K562 (cell line): ENCODE measurements around the gene INTS4. TPM values are rescaled to one million over a fixed set of nuclear protein-coding genes. Genes with fewer than 3 reads are reported as not detected.

Source experiments
- ATAC-seq: fragments of 200-7000 bp; cut with Tn5 transposase; 3 replicates; pipeline ENCODE4 v1.9.1; 2020; ENCODE audit warnings: moderate library complexity
- BruUV-seq: library from RNA; stranded (reverse); fragments of 400-500 nt; replicated peaks from 2 replicates; lab custom pipeline; 2021; lab: Mats Ljungman, UMichigan
- CTCF ChIA-PET: fragments of 300-600 bp; formaldehyde crosslinking; extraction: SDS; loops from one replicate; lab custom pipeline; 2021; ENCODE audit warnings: low intra/inter-chr PET ratio; lab: Yijun Ruan, JAX
- POLR2A ChIA-PET: fragments of 300-600, 350-650 bp; sonication (Branson Sonifier 250); formaldehyde crosslinking; extraction: SDS; loops from one replicate; lab custom pipeline; 2021; ENCODE audit warnings: antibody characterized with exemption, inconsistent platforms; lab: Yijun Ruan, JAX
- DNase-seq, 4 experiments: peaks; one replicate each; pipeline versions ENCODE4 v3.0.0 to v3.0.0-alpha.2; 2011 to 2018; ENCODE audit warnings: low spot score in 3 of 4, mixed read lengths in 3 of 4; ENCODE audit errors: extremely low read depth in 1 of 4
- FAIRE-seq: peaks from 2 replicates; lab custom pipeline; 2011; peaks lifted over from hg19 to GRCh38; lab: Jason Lieb, UNC
- H2AFZ ChIP-seq: 2 replicates; pipeline ENCODE4 v1.6.0; 2011; ENCODE audit warnings: low read depth, low read length, control low read depth, inconsistent platforms
- H3K27ac ChIP-seq: fragments of 200-600 bp; 3 replicates; pipeline ENCODE4 v1.8.0; 2011; ENCODE audit warnings: low read depth, mild to moderate bottlenecking, control low read depth, inconsistent platforms, low read length, moderate library complexity, mixed read lengths; ENCODE audit errors: extremely low read depth
- H3K27me3 ChIP-seq, 2 experiments: fragments of 300-600 bp in 1 of 2; 2 replicates in 1 of 2; 3 replicates in 1 of 2; pipeline versions ENCODE4 v1.6.0 to v1.8.0; 2011; ENCODE audit warnings: inconsistent platforms in 2 of 2, low read length in 2 of 2, mild to moderate bottlenecking in 1 of 2, mixed read lengths in 1 of 2, moderate library complexity in 1 of 2; ENCODE audit not compliant: control insufficient read depth in 2 of 2, insufficient read depth in 2 of 2
- H3K36me3 ChIP-seq: fragments of 300-600 bp; 3 replicates; pipeline ENCODE4 v1.8.0; 2011; ENCODE audit warnings: mild to moderate bottlenecking, low read length, inconsistent platforms; ENCODE audit not compliant: control insufficient read depth, insufficient read depth
- H3K4me1 ChIP-seq, 2 experiments: fragments of 200-600 bp in 1 of 2; replicated peaks in 1 of 2; 2 replicates in 1 of 2; 3 replicates in 1 of 2; pipeline versions ENCODE4 v1.5.1 to v1.8.0; 2011; ENCODE audit warnings: inconsistent platforms in 2 of 2, low read length in 2 of 2, mild to moderate bottlenecking in 1 of 2, mixed read lengths in 1 of 2, moderate library complexity in 1 of 2; ENCODE audit not compliant: control insufficient read depth in 2 of 2, insufficient read depth in 2 of 2
- H3K4me2 ChIP-seq: 2 replicates; pipeline ENCODE4 v1.6.1; 2011; ENCODE audit warnings: low read length, control low read depth, inconsistent platforms, mixed read lengths; ENCODE audit not compliant: insufficient read depth
- H3K4me3 ChIP-seq: fragments of 200-600 bp; sonication (generic), shearing (Covaris generic); 2 replicates; pipeline ENCODE4 v1.5.1; 2016; ENCODE audit warnings: control low read depth, inconsistent platforms
- H3K79me2 ChIP-seq: fragments of 200-600 bp; 3 replicates; pipeline ENCODE4 v1.8.0; 2011; ENCODE audit warnings: low read length, inconsistent platforms; ENCODE audit not compliant: control insufficient read depth, insufficient read depth
- H3K9ac ChIP-seq, 2 experiments: 2 replicates each; pipeline versions ENCODE4 v1.6.0 to v1.6.1; 2011; ENCODE audit warnings: low read depth in 2 of 2, low read length in 2 of 2, control low read depth in 1 of 2, inconsistent platforms in 1 of 2, mild to moderate bottlenecking in 1 of 2, mixed read lengths in 1 of 2; ENCODE audit not compliant: insufficient read depth in 1 of 2
- H3K9me1 ChIP-seq: one replicate; pipeline ENCODE4 v1.6.0; 2011; ENCODE audit warnings: inconsistent platforms, mild to moderate bottlenecking, low read length, moderate library complexity; ENCODE audit not compliant: control insufficient read depth, insufficient read depth
- H3K9me3 ChIP-seq: replicated peaks from 2 replicates; pipeline ENCODE4 v1.5.1; 2011; ENCODE audit warnings: low read depth, low read length, inconsistent platforms; ENCODE audit not compliant: control insufficient read depth, insufficient read depth
- H4K20me1 ChIP-seq: replicated peaks from 2 replicates; pipeline ENCODE4 v1.6.1; 2011; ENCODE audit warnings: low read length, inconsistent platforms, mixed read lengths; ENCODE audit not compliant: control insufficient read depth, insufficient read depth
- POLR3A ChIP-seq: IDR thresholded peaks from 2 replicates; pipeline ENCODE4 v1.6.1; 2011; ENCODE audit warnings: borderline replicate concordance, mild to moderate bottlenecking, moderate library complexity; ENCODE audit not compliant: insufficient read length, insufficient read depth; ENCODE audit errors: extremely low read depth
- RBM14 ChIP-seq: fragments of 200-400 bp; formaldehyde crosslinking; IDR thresholded peaks from 2 replicates; pipeline ENCODE4 v1.6.1; 2018; ENCODE audit warnings: low read depth, mild to moderate bottlenecking, low read length, moderate library complexity, borderline replicate concordance; ENCODE audit not compliant: insufficient read depth
- TFAM ChIP-seq: fragments of 250-450 bp; sonication (Bioruptor Pico); conservative IDR thresholded peaks from 2 replicates; pipeline ENCODE4 v1.5.0; 2021; ENCODE audit warnings: mild to moderate bottlenecking, moderate library complexity
- ZNF785 ChIP-seq: fragments of 250-450 bp; sonication (Bioruptor Pico); IDR thresholded peaks from 2 replicates; pipeline ENCODE4 v1.4.0; 2020; ENCODE audit warnings: mild to moderate bottlenecking
- WGBS: fragments of 100-300 bp; shearing (Covaris generic); methylation state at CpG from one replicate; pipeline ENCODE4 v1.1.6; 2016; ENCODE audit warnings: low coverage, mixed read lengths; ENCODE audit not compliant: insufficient coverage; ENCODE audit errors: missing lambda C conversion rate; 5-methylcytosine and 5-hydroxymethylcytosine counted together
- in situ Hi-C: fragments of 300-500 bp; cut with MboI; formaldehyde crosslinking; loops from 4 replicates; pipeline ENCODE4 v1.15.0; 2018; ENCODE audit warnings: inconsistent platforms, mixed read lengths
- intact Hi-C: fragments of 100-400 bp; cut with micrococcal nuclease; formaldehyde crosslinking; loops from 2 replicates; pipeline ENCODE4 v1.14.2; 2022
- polyA plus RNA-seq, 8 experiments: library from polyadenylated mRNA; depleted of rRNA in 4 of 8; stranded (reverse) in 5 of 8; unstranded in 3 of 8; fragments of >200 nt; fragmentation: Nextera tagmentation in 2 of 8; fragmentation: Illumina TruSeq in 1 of 8; extraction: Ambion mirVana in 2 of 8; extraction: Trizol in 1 of 8; gene quantifications; 2 replicates each; pipeline versions ENCODE4 v1.2.1 to v1.2.3, GENCODE V29; 2011 to 2014; ENCODE audit warnings: inconsistent platforms in 1 of 8, missing spikeins in 1 of 8
- total RNA-seq, 7 experiments: library from RNA; depleted of rRNA in 6 of 7; stranded (reverse); fragments of >200 nt in 6 of 7; fragmentation: Illumina TruSeq in 2 of 7; extraction: Trizol in 2 of 7; gene quantifications; 2 replicates each; pipeline versions ENCODE4 v1.2.1 to v1.2.3, GENCODE V29; 2011 to 2021; ENCODE audit warnings: low replicate concordance in 1 of 7
- TF ChIP-seq, protein P1 (sequence below): sonication (generic); formaldehyde crosslinking; IDR thresholded peaks from 2 replicates; pipeline ENCODE4 v1.8.0; 2022; ENCODE audit warnings: missing genetic modification reagents, mild to moderate bottlenecking, moderate library complexity, borderline replicate concordance
- TF ChIP-seq, protein P2 (sequence below): IDR thresholded peaks from 2 replicates; pipeline ENCODE4 v1.6.1; 2016; ENCODE audit warnings: missing genetic modification characterization, missing compliant biosample characterization
- TF ChIP-seq, protein P3 (sequence below): sonication (generic); formaldehyde crosslinking; IDR thresholded peaks from 2 replicates; pipeline ENCODE4 v1.8.1; 2023; ENCODE audit warnings: missing genetic modification reagents, mild to moderate bottlenecking, borderline replicate concordance
- TF ChIP-seq, protein P4 (sequence below): fragments of 450-650 bp; formaldehyde crosslinking; IDR thresholded peaks from 2 replicates; pipeline ENCODE4 v1.4.0; 2020; ENCODE audit warnings: mild to moderate bottlenecking, moderate library complexity
- TF ChIP-seq, protein P5 (sequence below): fragments of 450-650 bp; conservative IDR thresholded peaks from 2 replicates; pipeline ENCODE4 v1.6.1; 2016; ENCODE audit warnings: missing genetic modification characterization, low read depth, mild to moderate bottlenecking, missing compliant biosample characterization, moderate library complexity

INTS4 gene
- total and polyA plus RNA-seq, 9 of the 15 experiments (the other 6 are each of a cell fraction or from before 2014, with no cell fraction given) = 28.4 to 53.4 (median 44.5) TPM

DNA sequence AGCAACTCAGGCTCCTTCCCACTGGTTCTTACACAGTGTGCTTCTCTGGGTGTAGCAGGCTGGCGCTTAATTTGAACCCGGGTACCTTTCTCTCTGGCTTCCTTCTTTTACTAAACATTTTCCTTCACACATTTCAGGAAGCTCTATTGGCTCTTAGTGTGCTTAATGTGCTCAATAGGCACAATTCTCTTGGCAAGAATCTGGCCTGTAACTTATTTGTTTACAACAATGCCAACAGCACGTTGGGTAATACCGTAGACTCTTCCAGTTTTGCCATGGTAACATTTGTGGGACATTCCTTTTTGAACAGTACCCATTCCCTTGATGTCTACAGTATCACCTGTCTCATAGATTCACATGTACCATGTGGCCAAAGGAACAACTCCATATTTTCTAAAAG lies 125.7 kb downstream of the INTS4 start:
- H3K4me2 ChIP-seq = no peak overlapping the region
- ChIA-PET POLR2A (no interaction called here), CTCF (no interaction called here)
- H3K9me1 ChIP-seq = no peaks in the 10 kb centered on the region
- H3K27ac ChIP-seq = no peak overlapping the region
- FAIRE-seq = no peak
- no peaks in the 10 kb centered on the region for H3K79me2 ChIP-seq
- no peaks in the 10 kb centered on the region for H4K20me1 ChIP-seq
- intact Hi-C loops = no loop called here
- H3K9me3 ChIP-seq = no peaks in the 10 kb centered on the region
- no peaks in the 10 kb centered on the region for H3K27me3 ChIP-seq
- H2AFZ ChIP-seq = no peak overlapping the region
- H3K4me1 ChIP-seq = no peaks in the 10 kb centered on the region
- DNase-seq = no peak
- in situ Hi-C loops = no loop called here
- H3K4me3 ChIP-seq = no peak overlapping the region
- BruUV-seq = no TSS peak
- H3K36me3 ChIP-seq = peaks cover 8% of the 10 kb centered on the region; the same call in 1 of the 3 replicates
- H3K9ac ChIP-seq = no peak overlapping the region
- ATAC-seq = no peak
- WGBS = 82% methylated on average over 4 of the region's 4 CpGs
- TF ChIP-seq, protein P1, sequence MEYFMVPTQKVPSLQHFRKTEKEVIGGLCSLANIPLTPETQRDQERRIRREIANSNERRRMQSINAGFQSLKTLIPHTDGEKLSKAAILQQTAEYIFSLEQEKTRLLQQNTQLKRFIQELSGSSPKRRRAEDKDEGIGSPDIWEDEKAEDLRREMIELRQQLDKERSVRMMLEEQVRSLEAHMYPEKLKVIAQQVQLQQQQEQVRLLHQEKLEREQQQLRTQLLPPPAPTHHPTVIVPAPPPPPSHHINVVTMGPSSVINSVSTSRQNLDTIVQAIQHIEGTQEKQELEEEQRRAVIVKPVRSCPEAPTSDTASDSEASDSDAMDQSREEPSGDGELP (CRISPR knock-in tag) = no peak
- TF ChIP-seq ZNF785 (CRISPR knock-in tag) = no peak
- TF ChIP-seq RBM14 = no peak
- TF ChIP-seq, protein P2, sequence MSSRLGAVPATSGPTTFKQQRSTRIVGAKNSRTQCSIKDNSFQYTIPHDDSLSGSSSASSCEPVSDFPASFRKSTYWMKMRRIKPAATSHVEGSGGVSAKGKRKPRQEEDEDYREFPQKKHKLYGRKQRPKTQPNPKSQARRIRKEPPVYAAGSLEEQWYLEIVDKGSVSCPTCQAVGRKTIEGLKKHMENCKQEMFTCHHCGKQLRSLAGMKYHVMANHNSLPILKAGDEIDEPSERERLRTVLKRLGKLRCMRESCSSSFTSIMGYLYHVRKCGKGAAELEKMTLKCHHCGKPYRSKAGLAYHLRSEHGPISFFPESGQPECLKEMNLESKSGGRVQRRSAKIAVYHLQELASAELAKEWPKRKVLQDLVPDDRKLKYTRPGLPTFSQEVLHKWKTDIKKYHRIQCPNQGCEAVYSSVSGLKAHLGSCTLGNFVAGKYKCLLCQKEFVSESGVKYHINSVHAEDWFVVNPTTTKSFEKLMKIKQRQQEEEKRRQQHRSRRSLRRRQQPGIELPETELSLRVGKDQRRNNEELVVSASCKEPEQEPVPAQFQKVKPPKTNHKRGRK = no peak
- no peak for TF ChIP-seq TFAM (CRISPR knock-in tag)
- TF ChIP-seq, protein P3, sequence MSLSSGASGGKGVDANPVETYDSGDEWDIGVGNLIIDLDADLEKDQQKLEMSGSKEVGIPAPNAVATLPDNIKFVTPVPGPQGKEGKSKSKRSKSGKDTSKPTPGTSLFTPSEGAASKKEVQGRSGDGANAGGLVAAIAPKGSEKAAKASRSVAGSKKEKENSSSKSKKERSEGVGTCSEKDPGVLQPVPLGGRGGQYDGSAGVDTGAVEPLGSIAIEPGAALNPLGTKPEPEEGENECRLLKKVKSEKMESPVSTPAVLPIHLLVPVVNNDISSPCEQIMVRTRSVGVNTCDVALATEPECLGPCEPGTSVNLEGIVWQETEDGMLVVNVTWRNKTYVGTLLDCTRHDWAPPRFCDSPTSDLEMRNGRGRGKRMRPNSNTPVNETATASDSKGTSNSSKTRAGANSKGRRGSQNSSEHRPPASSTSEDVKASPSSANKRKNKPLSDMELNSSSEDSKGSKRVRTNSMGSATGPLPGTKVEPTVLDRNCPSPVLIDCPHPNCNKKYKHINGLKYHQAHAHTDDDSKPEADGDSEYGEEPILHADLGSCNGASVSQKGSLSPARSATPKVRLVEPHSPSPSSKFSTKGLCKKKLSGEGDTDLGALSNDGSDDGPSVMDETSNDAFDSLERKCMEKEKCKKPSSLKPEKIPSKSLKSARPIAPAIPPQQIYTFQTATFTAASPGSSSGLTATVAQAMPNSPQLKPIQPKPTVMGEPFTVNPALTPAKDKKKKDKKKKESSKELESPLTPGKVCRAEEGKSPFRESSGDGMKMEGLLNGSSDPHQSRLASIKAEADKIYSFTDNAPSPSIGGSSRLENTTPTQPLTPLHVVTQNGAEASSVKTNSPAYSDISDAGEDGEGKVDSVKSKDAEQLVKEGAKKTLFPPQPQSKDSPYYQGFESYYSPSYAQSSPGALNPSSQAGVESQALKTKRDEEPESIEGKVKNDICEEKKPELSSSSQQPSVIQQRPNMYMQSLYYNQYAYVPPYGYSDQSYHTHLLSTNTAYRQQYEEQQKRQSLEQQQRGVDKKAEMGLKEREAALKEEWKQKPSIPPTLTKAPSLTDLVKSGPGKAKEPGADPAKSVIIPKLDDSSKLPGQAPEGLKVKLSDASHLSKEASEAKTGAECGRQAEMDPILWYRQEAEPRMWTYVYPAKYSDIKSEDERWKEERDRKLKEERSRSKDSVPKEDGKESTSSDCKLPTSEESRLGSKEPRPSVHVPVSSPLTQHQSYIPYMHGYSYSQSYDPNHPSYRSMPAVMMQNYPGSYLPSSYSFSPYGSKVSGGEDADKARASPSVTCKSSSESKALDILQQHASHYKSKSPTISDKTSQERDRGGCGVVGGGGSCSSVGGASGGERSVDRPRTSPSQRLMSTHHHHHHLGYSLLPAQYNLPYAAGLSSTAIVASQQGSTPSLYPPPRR (CRISPR knock-in tag) = no peak
- TF ChIP-seq, protein P4, sequence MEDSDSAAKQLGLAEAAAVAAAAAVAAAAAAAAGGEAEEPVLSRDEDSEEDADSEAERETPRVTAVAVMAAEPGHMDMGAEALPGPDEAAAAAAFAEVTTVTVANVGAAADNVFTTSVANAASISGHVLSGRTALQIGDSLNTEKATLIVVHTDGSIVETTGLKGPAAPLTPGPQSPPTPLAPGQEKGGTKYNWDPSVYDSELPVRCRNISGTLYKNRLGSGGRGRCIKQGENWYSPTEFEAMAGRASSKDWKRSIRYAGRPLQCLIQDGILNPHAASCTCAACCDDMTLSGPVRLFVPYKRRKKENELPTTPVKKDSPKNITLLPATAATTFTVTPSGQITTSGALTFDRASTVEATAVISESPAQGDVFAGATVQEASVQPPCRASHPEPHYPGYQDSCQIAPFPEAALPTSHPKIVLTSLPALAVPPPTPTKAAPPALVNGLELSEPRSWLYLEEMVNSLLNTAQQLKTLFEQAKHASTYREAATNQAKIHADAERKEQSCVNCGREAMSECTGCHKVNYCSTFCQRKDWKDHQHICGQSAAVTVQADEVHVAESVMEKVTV (CRISPR knock-in tag) = no peak
- TF ChIP-seq POLR3A = no peak
- TF ChIP-seq, protein P5, sequence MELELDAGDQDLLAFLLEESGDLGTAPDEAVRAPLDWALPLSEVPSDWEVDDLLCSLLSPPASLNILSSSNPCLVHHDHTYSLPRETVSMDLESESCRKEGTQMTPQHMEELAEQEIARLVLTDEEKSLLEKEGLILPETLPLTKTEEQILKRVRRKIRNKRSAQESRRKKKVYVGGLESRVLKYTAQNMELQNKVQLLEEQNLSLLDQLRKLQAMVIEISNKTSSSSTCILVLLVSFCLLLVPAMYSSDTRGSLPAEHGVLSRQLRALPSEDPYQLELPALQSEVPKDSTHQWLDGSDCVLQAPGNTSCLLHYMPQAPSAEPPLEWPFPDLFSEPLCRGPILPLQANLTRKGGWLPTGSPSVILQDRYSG (tag) = no peak
